Kidney capillary endothelial cell (primary cell): ENCODE data around the gene TLE1.
"Not testable (repeated sequence)": the region's sequence is repeated elsewhere in the genome, so short reads cannot be mapped to it uniquely, and the experiment has no call there.

Experiments
- DNase-seq: peaks from one replicate; pipeline ENCODE4 v3.0.0-alpha.2; 2018; ENCODE audit warnings: low spot score

TLE1 gene

DNA sequence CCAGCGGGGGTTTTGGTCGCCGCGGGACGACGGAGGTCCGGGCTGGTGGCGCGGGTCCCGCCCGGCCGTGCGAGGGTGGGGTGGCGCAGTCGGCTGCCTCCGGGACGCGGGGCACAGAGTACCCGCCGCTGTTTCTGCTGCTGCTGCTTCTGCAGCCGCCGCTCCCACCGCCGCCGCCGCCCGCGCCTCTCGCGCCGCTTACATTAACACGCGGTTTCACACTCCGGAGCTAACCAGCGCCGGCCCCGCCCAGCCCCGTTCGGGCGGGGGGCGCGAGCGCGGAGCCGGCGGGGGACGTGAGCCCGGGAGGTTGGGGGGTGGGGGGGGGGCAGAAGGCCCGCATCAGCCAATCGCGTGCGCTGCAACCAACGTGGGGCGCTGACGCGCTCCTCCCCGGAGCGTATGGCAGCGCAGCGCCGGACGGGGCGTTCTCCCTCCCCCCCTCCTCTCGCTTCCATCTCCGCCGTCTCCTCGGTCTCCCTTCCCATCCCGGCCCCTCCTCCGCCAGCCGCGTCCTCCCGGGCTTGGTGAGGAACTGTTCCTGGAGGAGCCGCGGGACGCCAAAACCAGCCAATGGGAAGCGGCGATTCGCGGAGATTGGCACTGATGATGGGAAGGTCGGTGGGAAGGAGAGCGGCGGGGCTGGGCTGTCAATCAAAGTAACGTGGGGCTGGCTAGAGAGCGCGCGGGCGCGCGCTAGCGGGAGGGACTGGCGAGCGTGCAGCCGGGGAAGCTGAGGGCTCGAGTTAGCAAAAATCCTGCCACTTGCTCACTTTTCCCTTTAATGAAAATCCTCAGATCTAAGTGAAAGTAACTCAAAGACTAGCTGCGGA lies at the start of gene TLE1:
TLE1 (minus strand) TSS at position 205 of the 833 bp plus-strand sequence. CDS start 1,307 bp downstream, outside the sequence.
- DNase-seq = peak; percentile 97

DNA sequence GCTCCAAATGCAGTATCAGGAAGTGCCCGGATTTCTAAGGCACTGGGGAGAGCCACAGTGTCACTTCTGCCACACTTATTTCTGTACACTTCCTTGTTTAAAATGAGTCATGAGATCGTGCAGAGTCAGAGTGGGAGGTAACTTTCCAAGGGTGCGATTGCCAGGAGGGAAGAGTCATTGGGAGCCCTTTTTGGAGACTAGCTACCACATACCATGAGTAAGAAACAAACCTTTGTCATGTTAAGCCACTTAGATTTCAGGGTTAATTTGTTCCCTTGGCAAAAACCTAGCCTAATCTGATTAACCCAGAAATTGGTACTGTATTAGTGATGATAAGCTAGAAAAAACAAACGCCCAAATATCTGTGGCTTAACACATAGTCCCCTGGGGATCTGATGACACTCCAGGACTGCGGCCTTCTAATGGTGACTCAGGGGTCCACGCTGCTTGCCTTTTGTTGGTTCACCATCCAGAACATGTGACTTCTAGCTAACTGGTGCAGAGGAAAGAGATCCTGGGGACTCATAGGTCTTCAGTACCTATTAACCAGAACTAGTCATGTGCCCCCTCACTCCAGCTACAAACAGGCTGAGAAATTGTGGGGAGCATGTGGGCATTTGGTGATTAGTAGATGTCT lies 48.6 kb upstream of the TLE1 start:
- peak; percentile 70 for DNase-seq

DNA sequence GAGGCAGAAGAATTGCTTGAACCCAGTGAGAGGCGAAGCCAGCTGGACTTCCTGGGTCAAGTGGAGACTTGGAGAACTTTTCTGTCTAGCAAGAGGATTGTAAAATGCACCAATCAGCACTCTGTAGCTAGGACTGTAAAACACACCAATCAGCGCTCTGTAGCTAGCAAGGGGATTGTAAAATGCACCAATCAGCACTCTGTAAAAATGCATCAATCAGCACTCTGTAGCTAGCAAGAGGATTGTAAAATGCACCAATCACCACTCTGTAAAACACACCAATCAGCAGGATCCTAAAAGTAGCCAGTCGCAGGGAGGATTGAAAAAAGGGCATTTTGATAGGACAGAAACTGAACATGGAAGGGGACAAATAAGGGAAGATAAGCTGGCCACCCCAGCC lies 41.2 kb upstream of the TLE1 start:
- not testable (repeated sequence) for DNase-seq

DNA sequence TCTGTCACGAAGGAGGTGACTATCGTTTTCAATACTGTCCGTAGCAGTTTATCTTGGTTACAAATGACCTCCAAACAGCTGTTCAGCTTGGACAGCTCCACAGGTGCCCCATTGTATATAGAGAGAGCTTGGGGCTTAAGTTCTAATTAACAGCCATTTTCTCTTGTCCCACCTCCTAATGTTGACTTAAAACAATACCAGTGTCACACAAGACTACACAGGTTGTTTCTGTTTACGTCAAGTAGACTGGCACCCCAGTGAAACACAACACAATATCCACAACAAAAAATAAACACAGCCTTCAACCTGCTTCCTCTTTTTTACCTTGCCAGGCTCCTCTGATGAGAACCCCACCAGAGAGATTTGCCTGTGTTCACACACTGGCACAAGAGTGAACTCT lies 39.8 kb upstream of the TLE1 start:
- no peak for DNase-seq

DNA sequence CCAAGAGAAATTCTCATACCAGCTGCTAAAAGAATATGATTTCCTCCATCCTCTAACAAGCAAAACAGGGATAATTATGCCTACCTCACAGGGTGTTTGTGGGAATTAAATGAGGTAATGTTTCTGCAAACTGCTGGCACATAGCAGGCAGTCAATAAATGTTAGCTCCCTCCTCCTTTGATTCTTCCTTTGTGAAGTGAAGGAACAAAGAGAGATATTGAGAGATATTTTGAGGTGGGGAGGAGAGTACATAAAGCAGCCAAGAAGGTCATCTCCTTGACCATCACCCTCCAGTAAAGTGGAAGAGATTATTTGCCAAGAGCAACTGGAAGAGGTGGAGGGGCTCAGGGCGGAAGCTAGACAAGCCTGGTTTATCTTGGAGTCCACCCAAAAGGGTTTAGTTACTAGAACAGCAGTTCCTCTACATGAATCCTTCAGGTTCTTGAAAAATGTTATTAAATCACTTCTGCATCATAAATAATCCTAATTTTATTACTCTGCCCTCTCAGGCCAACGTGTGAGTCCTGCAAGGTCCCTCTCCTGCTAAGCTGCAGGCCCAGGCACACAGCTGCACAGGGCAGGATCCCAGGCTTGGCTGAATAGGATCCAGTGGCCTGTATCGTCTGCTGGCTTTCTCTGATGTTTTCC lies 35.0 kb upstream of the TLE1 start:
- no peak for DNase-seq

DNA sequence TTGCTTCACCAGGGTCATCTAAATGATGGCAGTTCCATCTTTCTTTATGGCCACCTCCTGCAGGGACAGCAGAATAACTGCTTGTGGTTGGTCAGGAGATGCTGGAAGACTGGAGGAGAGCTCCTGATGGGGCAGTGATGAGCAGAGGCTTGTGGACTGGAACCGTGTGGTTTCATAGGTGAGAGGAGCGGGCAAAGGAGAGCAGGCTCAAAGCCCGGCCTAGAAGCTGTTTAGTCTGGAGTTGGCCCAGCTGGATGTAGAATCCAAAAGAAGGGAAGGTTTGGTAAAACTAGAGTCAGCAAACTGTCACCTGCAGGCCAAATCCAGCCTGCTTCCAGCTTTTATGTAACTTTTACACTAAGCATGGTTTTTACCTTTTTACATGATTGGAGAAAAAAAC lies 32.9 kb upstream of the TLE1 start:
- no peak for DNase-seq

DNA sequence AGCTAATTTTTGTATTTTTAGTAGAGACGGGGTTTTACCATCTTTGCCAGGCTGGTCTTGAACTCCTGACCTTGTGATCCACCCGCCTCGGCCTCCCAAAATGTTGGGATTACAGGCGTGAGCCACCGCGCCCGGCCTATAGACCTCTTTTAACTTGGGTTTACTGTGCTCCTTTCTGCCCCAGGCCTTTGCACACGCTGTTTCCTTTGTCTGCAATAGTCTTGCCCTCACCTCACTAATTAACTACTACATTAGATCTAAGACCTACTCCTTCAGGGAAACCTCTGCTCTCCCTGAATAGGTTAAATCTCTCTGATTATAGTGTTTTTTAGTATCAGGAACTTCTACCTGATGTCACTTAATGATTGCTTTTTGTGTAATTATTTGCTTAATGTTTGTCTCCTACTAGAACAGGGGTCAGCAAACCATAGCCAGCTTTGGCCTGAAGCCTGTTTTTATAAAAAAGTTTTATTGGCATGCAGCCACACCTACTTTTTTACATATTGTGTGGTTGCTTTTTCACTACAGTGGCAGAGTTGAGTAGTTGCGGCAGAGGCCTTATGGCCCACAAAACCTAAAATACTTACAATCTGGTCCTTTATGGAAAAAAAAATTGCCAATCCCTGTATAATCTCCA lies 31.2 kb upstream of the TLE1 start:
- no peak for DNase-seq

DNA sequence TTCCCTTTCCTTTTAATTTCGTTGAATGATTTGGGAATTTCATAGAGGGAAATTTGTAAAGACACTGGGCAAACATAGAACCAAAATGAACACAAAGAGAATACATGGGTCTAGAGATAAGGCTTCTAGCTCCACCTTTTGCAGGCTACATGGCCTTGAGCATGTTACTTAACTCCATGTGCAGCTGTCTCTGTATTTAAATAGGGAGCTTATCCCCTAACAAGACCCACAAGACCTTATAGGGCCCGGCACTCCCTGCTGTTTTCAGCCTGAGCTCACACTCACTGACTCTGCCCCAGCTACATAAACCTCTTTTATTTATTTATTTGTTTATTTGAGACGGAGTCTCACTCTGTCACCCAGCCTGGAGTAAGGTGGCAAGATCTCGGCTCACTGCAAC lies 30.6 kb upstream of the TLE1 start:
- no peak for DNase-seq

DNA sequence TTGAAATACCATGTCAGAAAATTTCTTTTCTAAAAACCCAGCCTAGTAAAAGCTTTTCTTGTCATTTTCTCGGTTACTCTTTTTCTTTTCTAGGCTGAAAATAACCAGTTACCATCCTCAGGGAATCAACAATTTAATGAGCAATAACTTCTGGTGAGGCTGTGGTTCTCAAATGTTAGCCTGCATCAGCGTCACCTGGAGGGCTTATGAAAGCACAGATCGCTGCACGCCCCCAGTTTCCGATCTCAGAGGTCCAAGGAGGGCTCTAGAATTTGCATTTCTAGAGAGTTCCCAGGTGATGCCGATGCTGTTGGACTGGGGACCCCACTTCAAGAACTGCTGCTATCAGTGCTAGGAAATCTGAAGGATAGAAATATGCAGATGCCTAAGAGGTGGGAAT lies 28.9 kb upstream of the TLE1 start:
- DNase-seq = no peak

DNA sequence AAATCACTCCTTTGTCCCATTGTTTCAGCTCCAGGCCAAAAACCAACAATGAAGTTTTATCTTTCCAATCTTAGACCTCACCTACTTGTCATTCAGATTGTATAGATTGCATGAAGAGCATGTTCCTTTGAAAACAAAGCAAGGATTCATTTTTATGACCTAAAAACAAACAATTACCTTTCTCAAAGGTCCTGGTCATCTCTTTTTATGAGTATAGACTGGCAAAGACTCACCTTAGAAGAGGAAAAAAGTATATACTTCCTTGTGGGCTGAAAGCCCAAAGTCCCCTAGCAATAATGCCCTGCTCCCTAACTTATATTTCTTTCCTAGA lies 28.4 kb upstream of the TLE1 start:
- no peak for DNase-seq

DNA sequence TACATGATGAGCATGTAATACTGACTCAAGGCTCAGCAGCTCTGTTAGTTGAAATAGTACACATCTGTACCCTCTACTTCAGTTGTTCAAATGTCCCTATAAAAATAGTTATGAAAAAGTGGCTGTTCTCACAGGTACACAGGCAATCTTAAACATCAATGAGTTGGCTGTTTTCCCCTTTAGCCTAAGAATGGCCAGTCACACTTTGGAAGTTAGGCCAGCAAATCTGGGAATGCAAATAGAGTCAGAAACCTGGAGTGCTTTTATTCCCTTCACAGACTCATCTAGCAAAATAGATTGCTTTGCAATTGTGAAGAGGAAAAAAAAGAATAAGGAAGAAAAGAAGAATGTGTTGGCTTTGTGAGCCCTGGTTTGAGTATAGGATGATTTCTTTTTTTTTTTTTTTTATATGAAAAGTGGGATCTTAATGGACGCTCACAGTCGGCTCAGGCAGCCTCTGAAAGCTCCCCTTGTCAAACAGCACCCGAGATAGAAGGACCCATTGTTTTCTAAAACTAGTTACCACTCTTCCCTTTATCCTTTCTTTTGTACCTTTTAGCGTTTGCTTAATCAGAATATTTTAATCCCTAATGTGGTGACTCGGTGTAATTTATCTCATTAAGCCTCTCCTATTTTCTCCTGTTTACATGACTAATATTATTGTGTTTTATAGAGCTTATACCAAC lies 27.9 kb upstream of the TLE1 start:
- no peak for DNase-seq

DNA sequence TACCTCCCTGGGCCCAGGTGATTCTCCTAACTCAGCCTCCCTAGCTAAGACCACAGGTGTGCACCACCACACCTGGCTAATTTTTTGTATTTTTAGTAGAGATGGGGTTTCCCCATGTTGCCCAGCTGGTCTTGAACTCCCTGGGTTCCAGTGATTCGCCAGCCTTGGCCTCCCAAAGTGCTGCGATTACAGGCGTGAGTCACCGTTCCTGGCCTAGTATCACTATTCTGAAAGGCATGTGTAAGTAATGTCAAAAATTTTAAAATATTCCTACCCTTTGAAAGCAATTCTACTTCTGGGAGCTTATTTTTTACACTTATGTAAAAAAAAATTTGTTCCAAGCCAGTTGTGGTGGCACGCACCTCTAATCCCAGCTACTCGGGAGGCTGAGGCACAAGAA lies 27.1 kb upstream of the TLE1 start:
- no peak for DNase-seq

DNA sequence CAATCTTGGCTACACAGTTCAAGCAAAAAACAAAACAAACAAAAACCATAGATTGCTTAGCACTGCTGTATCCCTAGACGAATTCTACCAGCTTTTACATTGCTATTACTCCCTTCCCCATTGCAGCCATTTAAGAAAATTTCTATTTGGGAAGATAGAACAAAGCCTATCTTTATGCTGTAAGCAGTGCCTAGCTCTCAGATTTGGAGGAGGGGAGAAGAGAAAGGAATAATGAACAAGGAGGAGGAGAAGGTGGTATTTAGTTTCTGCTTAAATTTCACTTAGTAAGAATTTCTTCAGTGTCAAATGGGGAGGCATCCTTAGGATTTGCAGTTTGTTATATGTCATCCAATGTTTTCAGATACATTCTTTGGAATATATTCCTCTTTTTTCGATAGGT lies 16.2 kb upstream of the TLE1 start:
- no peak for DNase-seq

DNA sequence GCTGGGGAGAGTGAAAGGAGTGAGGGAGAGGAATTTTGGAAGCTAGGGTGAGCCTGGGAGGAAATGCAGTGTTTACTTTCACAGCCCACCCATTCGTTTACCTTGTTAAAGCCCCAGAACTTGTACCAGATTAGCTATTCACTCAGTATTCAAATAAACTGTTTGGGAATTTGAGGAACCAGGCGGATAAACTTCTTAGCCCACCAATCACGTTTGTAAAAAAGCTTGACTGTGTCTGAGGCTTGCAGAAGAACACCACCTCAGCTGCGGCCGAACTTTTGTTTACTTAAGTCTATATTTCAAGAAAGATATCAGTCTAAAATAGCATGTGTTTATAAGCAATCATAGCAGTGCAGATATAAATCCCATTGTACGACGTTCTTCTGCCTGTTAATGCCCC lies 5.2 kb upstream of the TLE1 start:
- DNase-seq = no peak

DNA sequence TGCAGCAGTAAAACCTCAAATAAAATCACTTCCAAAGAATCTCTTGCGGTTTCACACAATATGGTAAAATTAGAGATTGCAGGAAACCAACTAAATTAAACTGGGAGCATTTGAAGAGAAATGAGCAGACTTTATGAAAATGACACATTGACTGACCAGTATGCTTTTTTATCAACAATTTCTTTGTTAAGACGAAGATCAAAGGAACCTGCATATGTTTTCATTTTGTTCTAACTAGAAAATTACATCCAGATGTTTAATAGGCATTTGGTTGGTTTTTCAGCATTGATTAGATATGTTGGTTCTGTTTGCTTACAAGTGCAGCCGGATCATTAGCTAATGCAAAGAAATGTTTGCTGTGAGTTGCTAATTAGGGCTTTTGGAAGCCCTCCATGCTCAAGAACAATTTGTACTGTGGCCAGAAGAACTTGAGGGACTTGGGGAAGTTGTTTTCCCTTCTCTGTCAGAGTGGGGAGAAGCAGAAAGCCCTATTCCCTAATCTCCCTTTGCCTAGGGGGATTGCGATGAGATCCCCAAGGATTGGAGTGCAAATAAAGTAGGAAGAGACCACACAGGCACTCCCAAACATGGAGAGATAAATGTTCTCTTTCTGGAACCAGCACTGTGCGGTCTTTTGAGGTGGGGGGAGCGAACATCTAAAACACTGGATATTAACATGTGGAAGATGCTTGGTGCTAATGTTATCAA lies 4.5 kb upstream of the TLE1 start:
- no peak for DNase-seq

DNA sequence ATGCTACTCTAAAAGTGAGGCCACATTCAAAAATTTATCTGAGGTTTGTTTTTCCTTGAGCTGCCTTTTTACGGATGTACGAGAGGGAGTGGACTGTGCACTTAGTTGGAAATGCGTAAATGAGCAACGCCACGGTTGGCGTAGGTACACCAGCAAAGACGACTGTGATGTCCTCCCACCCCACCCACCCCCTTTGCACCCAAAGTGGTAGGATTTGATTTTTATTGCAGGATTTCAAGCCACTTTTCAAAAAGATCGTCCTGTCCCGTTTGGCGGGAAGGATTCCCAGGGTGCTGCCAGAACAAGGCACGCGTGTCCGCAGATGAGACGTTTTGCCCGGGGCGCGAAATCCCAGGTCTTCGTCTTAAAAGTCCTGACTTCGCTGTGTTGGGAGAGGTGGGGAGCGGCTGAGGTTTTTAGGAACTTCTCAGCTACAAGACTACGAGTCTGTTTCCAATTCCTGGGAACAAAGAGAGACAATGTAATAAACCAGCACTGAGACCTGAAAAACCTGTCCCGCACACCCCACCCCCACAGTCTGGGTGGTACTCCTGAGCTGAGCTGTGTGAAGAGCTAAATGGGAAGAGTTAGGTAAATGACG lies 1.0 kb upstream of the TLE1 start:
- no peak for DNase-seq

DNA sequence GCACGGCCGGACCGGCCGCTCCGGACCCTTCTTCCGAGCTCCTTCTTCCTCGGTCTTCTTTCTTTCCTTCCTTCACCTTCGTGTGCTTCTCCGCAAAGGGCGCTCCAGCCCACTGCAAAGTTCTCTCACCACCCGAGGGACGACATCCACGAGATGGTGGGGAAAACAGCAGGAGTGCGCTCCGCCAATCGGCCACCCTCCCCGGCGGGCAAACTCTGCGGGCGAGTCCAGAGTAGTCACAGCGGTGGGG lies 329 bp downstream of the TLE1 start:
- DNase-seq = not testable (repeated sequence)

DNA sequence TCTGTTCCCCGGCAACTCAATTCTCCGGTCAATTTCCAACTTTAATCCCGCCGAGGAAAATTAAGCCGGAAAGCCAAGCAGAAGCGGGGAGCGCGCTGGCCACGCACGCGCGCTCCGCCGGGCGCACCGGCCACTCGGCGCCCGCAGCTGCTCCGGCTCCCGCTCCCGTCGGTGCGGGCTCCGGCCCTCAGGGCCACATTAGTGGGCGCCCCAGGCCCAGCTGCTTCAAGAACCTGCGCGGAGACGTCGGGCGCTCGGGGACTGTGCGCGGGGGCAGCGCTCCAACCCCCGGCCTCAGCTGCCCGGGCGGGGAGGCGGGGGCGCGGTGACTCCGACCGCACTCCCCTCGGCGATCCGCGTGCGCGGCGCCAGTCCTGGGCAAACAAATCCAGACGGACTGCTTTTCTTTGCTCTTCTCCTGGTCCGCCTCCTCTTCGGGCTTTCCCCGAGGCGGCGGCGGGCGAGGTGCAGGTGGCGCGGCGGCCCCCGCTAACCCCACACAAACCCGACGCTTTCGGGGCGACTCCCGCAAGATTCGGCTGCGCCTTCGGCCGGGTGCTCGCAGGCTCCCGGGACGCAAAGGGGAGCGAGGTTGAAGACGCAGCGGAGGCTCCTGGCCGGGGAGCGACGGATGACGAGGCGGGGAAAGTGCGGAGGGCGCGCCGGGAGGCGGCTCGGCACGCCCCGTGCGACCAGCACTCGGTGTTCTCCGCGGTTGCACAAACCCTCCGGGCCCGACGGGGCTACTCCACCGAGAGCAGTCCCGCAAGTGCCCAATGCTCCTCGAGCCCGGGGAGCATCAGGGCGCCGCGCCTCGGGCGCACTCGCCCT lies 870 bp downstream of the TLE1 start:
- DNase-seq = peak; percentile 24

DNA sequence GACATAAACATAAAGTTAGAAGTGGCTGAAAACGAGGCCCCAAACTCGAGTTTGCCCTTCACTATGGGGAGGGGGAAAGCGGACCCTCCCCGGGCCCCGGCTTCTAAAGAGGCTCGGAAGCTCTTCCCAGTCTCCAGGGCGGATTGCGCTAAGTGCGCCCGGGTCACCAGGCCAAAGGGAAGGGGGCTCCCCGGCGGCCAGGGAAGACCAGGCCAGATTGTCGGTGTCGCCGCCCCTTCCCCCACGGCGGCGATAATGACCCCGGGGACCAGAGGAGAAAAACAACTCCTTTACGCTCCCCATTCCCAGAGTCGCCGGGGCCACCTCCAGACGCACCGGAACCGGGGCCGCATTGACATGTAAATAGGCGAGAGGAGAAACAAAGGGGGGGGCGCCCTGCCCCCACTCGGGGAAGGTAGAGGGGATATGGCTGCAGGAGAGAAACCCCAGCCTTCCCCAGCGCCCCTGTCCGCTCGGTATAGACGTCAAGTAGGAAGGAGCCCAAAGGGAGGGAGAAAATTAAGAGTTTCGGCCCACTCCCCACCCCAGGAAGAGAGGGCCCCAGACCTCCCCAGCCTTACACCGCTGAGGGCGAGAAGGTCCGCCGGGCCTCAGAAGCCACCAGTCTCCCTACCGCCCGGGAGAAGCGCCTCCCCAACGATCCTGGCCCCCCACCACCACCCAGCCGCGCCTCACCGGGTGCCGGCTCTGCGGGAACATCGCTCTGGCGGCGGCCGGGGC lies 1.7 kb downstream of the TLE1 start:
- DNase-seq = no peak
